ENCODE results near the gene MCAT. TPM values are rescaled to one million over a fixed set of nuclear protein-coding genes. Genes with fewer than 3 reads are reported as not detected.

MCAT gene
- total RNA-seq, 1 experiment from 2014 or later = 16.3 TPM

GRCh38 chr22:43188829-43189545 lies 45.8 kb upstream of the MCAT start:
- TF ChIP-seq CTCF (IDR thresholded peaks at IDR 0.05) (no peak), POLR2AphosphoS5 (IDR thresholded peaks at IDR 0.05; ENCODE audit: low read depth, low read length) (no peak), TCF7L2 (IDR thresholded peaks at IDR 0.05; ENCODE audit: low read depth, low read length) (no peak), REST (IDR thresholded peaks at IDR 0.05; ENCODE audit: insufficient read depth in 1 of 2, low read depth in 2 of 2, low read length in 1 of 2) (no peak), SIN3A (IDR thresholded peaks at IDR 0.05; ENCODE audit: borderline replicate concordance, insufficient read depth, low read depth, low read length) (no peak)
- H3K36me3 ChIP-seq (ENCODE audit: control insufficient read depth, insufficient read depth, low read length) = peaks cover 3% of the 10 kb centered on the region; the same call in 1 of the 2 replicates
- H3K27ac ChIP-seq (ENCODE audit: low read length) = no peak overlapping the region
- no peak overlapping the region for H3K4me3 ChIP-seq (ENCODE audit: low read depth in 2 of 2, low read length in 2 of 2)
- in situ Hi-C loops (cut with HindIII; ENCODE audit: low pct_unique_long_range_greater_than_20kb, low sequenced_read_pairs) = no loop called here
- no peaks in the 10 kb centered on the region for H3K27me3 ChIP-seq (ENCODE audit: control insufficient read depth, insufficient read depth, low read length)
- ChIA-PET POLR2A (no interaction called here), CTCF (no interaction called here)
- no peaks in the 10 kb centered on the region for H3K9me3 ChIP-seq (ENCODE audit: control insufficient read depth, insufficient read depth, low read depth, low read length)
- intact Hi-C loops (cut with micrococcal nuclease; ENCODE audit: unreplicated experiment) = no loop called here
- DNase-seq (ENCODE audit: low read depth, low spot score) (no peak), ATAC-seq (no peak)
- peaks cover 4% of the 10 kb centered on the region for H3K4me1 ChIP-seq (ENCODE audit: control insufficient read depth, insufficient read depth, low read length)
- no TSS peak for BruUV-seq (replicated peaks)

DNA sequence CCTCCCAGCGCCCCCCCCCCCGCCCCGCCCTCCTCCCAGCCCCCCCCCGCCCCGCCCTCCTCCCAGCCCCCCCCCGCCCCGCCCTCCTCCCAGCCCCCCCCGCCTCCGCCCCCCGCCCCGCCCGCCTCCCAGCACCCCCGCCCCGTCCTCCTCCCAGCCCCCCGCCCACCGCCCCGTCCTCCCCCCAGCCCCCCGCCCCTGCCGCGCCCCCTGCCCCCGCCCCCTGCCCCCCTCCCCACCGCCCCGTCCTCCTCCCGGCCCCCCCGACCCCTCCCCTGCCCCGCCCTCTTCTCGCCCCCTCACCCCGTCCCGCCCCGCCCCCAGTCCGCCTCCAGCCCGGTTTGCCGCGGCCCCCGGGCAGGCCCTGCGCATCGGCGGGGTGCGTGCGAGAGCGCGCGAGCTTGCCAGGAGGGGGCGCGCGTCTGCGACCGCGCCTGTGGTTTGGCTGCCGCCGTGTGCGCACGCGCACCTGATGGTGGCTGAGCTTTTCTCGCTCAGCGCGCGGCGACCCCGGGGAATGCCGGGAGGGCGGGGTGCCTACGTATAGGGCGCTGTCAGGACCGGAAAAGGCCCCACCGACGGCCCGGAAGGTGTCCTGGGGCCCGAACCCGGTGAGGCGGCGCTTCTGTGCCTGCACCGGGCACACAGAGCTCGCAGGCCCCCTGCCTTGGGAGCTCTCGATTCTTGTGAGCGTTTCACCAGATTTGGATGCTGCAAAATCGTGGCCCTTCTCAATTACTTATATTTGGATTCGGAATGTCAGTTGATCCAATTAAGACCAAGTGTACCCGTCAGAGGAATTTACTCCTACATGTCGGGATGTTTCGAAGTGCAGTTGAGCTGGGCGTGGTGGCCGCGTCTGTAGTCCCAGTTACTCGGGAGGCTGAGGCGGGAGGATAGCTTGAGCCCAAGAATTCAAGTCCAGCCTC lies 44.2 kb upstream of the MCAT start:
- H3K27me3 ChIP-seq (ENCODE audit: control insufficient read depth, insufficient read depth, low read length) = no peaks in the 10 kb centered on the region
- no peak for TF ChIP-seq TCF7L2 (IDR thresholded peaks at IDR 0.05; ENCODE audit: low read depth, low read length)
- peak; percentile 83 for TF ChIP-seq POLR2AphosphoS5 (IDR thresholded peaks at IDR 0.05; ENCODE audit: low read depth, low read length)
- TF ChIP-seq CTCF (IDR thresholded peaks at IDR 0.05) = peak; percentile 81
- H3K4me1 ChIP-seq (ENCODE audit: control insufficient read depth, insufficient read depth, low read length) = peaks cover 4% of the 10 kb centered on the region
- intact Hi-C loops (cut with micrococcal nuclease; ENCODE audit: unreplicated experiment) = no loop called here
- peak overlapping the region; percentile 93 for H3K27ac ChIP-seq (ENCODE audit: low read length)
- H3K36me3 ChIP-seq (ENCODE audit: control insufficient read depth, insufficient read depth, low read length) = peaks cover 3% of the 10 kb centered on the region; the same call in 1 of the 2 replicates
- ChIA-PET POLR2A (no interaction called here), CTCF (interaction anchor here (0.6 to 1.0 kb wide), 4 partner anchors 29 to 377 kb away, joined by 3 read pairs; no protein-coding TSS in a partner anchor)
- in situ Hi-C loops (cut with HindIII; ENCODE audit: low pct_unique_long_range_greater_than_20kb, low sequenced_read_pairs) = no loop called here
- peak overlapping the region; percentile 49 to 68 for H3K4me3 ChIP-seq (ENCODE audit: low read depth in 2 of 2, low read length in 2 of 2)
- ATAC-seq (peak; percentile 96), DNase-seq (ENCODE audit: low read depth, low spot score) (peak; percentile 77)
- H3K9me3 ChIP-seq (ENCODE audit: control insufficient read depth, insufficient read depth, low read depth, low read length) = no peaks in the 10 kb centered on the region
- no TSS peak for BruUV-seq (replicated peaks)
